Adrenal gland (tissue), 5 donors: Measurements from ENCODE around the gene IL17RA.

Source experiments
- POLR2A ChIP-seq, 2 donors: fragments of 450-650 bp; IDR thresholded peaks; one replicate each; pipeline ENCODE4 v1.6.1; 2017; ENCODE audit warnings: antibody characterized with exemption in 2 of 2, mild to moderate bottlenecking in 2 of 2, moderate library complexity in 1 of 2
- TF ChIP-seq, protein P1 (sequence below), 6 experiments: fragments of 450-650 bp in 4 of 6; fragments of 200-600 bp in 2 of 6; sonication (generic) in 1 of 6; IDR thresholded peaks; 1 replicate in 5 of 6; 2 replicates in 1 of 6; pipeline versions ENCODE4 v1.5.1 to v1.8.0; 2016 to 2021; ENCODE audit warnings: antibody characterized with exemption in 6 of 6, mild to moderate bottlenecking in 2 of 6, moderate library complexity in 1 of 6
- donor health status: DM: no; HTN: no; CAD: no.

DNA sequence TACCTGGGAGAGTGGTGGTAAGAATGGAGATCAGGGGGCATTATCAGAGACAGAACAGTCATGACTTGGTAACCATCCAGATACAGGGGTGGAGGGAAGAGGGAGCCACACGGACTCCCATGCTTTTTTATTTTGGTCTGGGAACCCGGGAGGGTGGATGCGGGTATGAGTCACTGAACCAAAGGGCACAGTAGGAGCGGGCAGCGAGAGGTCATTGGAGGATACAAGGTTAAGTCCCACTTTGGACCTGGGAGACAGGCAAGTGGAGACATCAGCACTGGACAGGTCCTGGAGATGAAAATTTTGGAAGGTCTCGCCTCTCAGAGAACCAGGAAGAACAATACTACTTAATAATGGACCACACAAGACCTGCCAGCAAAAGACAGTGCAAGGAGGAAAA, 67.5 kb downstream of the IL17RA start:
- TF ChIP-seq POLR2A (IDR thresholded peaks at IDR 0.05) = no peak
- TF ChIP-seq, protein P1, sequence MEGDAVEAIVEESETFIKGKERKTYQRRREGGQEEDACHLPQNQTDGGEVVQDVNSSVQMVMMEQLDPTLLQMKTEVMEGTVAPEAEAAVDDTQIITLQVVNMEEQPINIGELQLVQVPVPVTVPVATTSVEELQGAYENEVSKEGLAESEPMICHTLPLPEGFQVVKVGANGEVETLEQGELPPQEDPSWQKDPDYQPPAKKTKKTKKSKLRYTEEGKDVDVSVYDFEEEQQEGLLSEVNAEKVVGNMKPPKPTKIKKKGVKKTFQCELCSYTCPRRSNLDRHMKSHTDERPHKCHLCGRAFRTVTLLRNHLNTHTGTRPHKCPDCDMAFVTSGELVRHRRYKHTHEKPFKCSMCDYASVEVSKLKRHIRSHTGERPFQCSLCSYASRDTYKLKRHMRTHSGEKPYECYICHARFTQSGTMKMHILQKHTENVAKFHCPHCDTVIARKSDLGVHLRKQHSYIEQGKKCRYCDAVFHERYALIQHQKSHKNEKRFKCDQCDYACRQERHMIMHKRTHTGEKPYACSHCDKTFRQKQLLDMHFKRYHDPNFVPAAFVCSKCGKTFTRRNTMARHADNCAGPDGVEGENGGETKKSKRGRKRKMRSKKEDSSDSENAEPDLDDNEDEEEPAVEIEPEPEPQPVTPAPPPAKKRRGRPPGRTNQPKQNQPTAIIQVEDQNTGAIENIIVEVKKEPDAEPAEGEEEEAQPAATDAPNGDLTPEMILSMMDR (IDR thresholded peaks at IDR 0.05) = no peak
